ENCODE results near the gene FAM149A.

GRCh38 chr4:186200516-186200915 lies 96.0 kb downstream of the FAM149A start:
- TF ChIP-seq, protein P1, sequence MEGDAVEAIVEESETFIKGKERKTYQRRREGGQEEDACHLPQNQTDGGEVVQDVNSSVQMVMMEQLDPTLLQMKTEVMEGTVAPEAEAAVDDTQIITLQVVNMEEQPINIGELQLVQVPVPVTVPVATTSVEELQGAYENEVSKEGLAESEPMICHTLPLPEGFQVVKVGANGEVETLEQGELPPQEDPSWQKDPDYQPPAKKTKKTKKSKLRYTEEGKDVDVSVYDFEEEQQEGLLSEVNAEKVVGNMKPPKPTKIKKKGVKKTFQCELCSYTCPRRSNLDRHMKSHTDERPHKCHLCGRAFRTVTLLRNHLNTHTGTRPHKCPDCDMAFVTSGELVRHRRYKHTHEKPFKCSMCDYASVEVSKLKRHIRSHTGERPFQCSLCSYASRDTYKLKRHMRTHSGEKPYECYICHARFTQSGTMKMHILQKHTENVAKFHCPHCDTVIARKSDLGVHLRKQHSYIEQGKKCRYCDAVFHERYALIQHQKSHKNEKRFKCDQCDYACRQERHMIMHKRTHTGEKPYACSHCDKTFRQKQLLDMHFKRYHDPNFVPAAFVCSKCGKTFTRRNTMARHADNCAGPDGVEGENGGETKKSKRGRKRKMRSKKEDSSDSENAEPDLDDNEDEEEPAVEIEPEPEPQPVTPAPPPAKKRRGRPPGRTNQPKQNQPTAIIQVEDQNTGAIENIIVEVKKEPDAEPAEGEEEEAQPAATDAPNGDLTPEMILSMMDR (IDR thresholded peaks at IDR 0.05; ENCODE audit: low read depth, low read length, missing input control) = no peak
- TF ChIP-seq SP1 (IDR thresholded peaks at IDR 0.05) (no peak), GABPA (IDR thresholded peaks at IDR 0.05 in 1 of 2, conservative IDR thresholded peaks at IDR 0.05 in 1 of 2) (no peak), ATF3 (IDR thresholded peaks at IDR 0.05) (no peak), JUND (IDR thresholded peaks at IDR 0.05) (no peak), RXRA (IDR thresholded peaks at IDR 0.05) (no peak)
- TF ChIP-seq, protein P2, sequence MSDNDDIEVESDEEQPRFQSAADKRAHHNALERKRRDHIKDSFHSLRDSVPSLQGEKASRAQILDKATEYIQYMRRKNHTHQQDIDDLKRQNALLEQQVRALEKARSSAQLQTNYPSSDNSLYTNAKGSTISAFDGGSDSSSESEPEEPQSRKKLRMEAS (IDR thresholded peaks at IDR 0.05) = no peak
- TF ChIP-seq, protein P3, sequence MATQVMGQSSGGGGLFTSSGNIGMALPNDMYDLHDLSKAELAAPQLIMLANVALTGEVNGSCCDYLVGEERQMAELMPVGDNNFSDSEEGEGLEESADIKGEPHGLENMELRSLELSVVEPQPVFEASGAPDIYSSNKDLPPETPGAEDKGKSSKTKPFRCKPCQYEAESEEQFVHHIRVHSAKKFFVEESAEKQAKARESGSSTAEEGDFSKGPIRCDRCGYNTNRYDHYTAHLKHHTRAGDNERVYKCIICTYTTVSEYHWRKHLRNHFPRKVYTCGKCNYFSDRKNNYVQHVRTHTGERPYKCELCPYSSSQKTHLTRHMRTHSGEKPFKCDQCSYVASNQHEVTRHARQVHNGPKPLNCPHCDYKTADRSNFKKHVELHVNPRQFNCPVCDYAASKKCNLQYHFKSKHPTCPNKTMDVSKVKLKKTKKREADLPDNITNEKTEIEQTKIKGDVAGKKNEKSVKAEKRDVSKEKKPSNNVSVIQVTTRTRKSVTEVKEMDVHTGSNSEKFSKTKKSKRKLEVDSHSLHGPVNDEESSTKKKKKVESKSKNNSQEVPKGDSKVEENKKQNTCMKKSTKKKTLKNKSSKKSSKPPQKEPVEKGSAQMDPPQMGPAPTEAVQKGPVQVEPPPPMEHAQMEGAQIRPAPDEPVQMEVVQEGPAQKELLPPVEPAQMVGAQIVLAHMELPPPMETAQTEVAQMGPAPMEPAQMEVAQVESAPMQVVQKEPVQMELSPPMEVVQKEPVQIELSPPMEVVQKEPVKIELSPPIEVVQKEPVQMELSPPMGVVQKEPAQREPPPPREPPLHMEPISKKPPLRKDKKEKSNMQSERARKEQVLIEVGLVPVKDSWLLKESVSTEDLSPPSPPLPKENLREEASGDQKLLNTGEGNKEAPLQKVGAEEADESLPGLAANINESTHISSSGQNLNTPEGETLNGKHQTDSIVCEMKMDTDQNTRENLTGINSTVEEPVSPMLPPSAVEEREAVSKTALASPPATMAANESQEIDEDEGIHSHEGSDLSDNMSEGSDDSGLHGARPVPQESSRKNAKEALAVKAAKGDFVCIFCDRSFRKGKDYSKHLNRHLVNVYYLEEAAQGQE (IDR thresholded peaks at IDR 0.05) = no peak

All from liver (tissue), 3 donors.